Progenitor cell of endocrine pancreas (in vitro differentiated cells): ENCODE measurements around the gene SACM1L. TPM values are rescaled to one million over a fixed set of nuclear protein-coding genes. Genes with fewer than 3 reads are reported as not detected.

ENCODE experiments used
- DNase-seq: peaks from one replicate; pipeline ENCODE4 v3.0.0; 2021; ENCODE audit warnings: low spot score; ENCODE audit not compliant: unreplicated experiment
- H3K27ac Mint-ChIP-seq: 2 replicates; pipeline ENCODE4 v1.8.0; 2021; ENCODE audit warnings: mild to moderate bottlenecking, moderate library complexity, mixed read lengths
- H3K27me3 Mint-ChIP-seq: 2 replicates; pipeline ENCODE4 v1.8.0; 2021; ENCODE audit warnings: mixed read lengths
- H3K36me3 Mint-ChIP-seq: 2 replicates; pipeline ENCODE4 v1.8.0; 2022; ENCODE audit warnings: mixed read lengths; ENCODE audit not compliant: insufficient read depth
- H3K4me1 Mint-ChIP-seq: 2 replicates; pipeline ENCODE4 v1.8.0; 2021; ENCODE audit warnings: low read depth, mixed read lengths
- H3K4me3 Mint-ChIP-seq: 2 replicates; pipeline ENCODE4 v1.8.0; 2021; ENCODE audit warnings: low read depth, mild to moderate bottlenecking, moderate library complexity, mixed read lengths
- H3K9me3 Mint-ChIP-seq: 2 replicates; pipeline ENCODE4 v1.8.0; 2021; ENCODE audit warnings: low read depth, mixed read lengths
- CTCF ChIP-seq: fragments of 200-600 bp; sonication (generic); IDR thresholded peaks from one replicate; pipeline ENCODE4 v1.5.0; 2021; ENCODE audit warnings: antibody characterized with exemption, mild to moderate bottlenecking; ENCODE audit not compliant: unreplicated experiment
- total RNA-seq: library from RNA; stranded (reverse); gene quantifications from 2 replicates; pipeline ENCODE4 v1.2.1, GENCODE V29; 2021

SACM1L gene
- total RNA-seq, 1 donor from 2014 or later, result 56.7 TPM

- H3K27ac Mint-ChIP-seq, result no peak overlapping the region
- no peaks in the 10 kb centered on the region for H3K9me3 Mint-ChIP-seq
- H3K36me3 Mint-ChIP-seq, result no peaks in the 10 kb centered on the region
- TF ChIP-seq CTCF, result no peak
- H3K4me3 Mint-ChIP-seq, result no peak overlapping the region
- no peak for DNase-seq
- H3K4me1 Mint-ChIP-seq, result peaks cover 2% of the 10 kb centered on the region
- peaks cover 16% of the 10 kb centered on the region for H3K27me3 Mint-ChIP-seq
These were observed 89.6 kb downstream of the SACM1L start for GRCh38 chr3:45778761-45779201.

GRCh38 chr3:45779746-45780735, 90.8 kb downstream of the SACM1L start:
- Mint-ChIP-seq H3K9me3 (peaks cover 7% of the 10 kb centered on the region), H3K4me1 (no peaks in the 10 kb centered on the region), H3K27me3 (peaks cover 11% of the 10 kb centered on the region), H3K36me3 (no peaks in the 10 kb centered on the region), H3K27ac (no peak overlapping the region), H3K4me3 (no peak overlapping the region)
- DNase-seq, result no peak
- no peak for TF ChIP-seq CTCF

GRCh38 chr3:45781271-45781670, 92.1 kb downstream of the SACM1L start:
- no peak for DNase-seq
- no peak for TF ChIP-seq CTCF
- Mint-ChIP-seq H3K9me3 (peaks cover 8% of the 10 kb centered on the region), H3K36me3 (no peaks in the 10 kb centered on the region), H3K4me1 (no peaks in the 10 kb centered on the region), H3K4me3 (no peak overlapping the region), H3K27ac (no peak overlapping the region), H3K27me3 (peaks cover 6% of the 10 kb centered on the region)

GRCh38 chr3:45781841-45782240, 92.6 kb downstream of the SACM1L start:
- no peak for DNase-seq
- Mint-ChIP-seq H3K9me3 (peaks cover 8% of the 10 kb centered on the region), H3K36me3 (no peaks in the 10 kb centered on the region), H3K4me3 (no peak overlapping the region), H3K27ac (no peak overlapping the region), H3K4me1 (no peaks in the 10 kb centered on the region), H3K27me3 (peaks cover 3% of the 10 kb centered on the region)
- no peak for TF ChIP-seq CTCF

- no peak for DNase-seq
- Mint-ChIP-seq H3K4me1 (no peaks in the 10 kb centered on the region), H3K27me3 (peaks cover 8% of the 10 kb centered on the region), H3K36me3 (no peaks in the 10 kb centered on the region), H3K4me3 (no peak overlapping the region), H3K27ac (no peak overlapping the region), H3K9me3 (peaks cover 8% of the 10 kb centered on the region)
- TF ChIP-seq CTCF, result no peak
These were observed 93.2 kb downstream of the SACM1L start for GRCh38 chr3:45782381-45782780.
